Adrenal gland (tissue), 12 donors: ENCODE results near the gene TRIM24. TPM values are rescaled to one million over a fixed set of nuclear protein-coding genes. Genes with fewer than 3 reads are reported as not detected.

Source experiments
- DNase-seq, 7 donors: peaks; one replicate each; pipeline ENCODE4 v3.0.0-alpha.2; 2019 to 2020
- H3K27ac ChIP-seq, 5 donors: fragments of 200-600 bp; sonication (generic) in 4 of 5; 1 replicate in 3 of 5; 2 replicates in 2 of 5; pipeline versions ENCODE4 v1.5.1 to v1.8.0; 2016 to 2020; ENCODE audit warnings: mild to moderate bottlenecking in 1 of 5
- H3K27me3 ChIP-seq: fragments of 200-600 bp; 2 replicates; pipeline ENCODE4 v1.8.0; 2021
- H3K36me3 ChIP-seq, 2 donors: fragments of 200-600 bp; replicated peaks in 1 of 2; 1 replicate in 1 of 2; 2 replicates in 1 of 2; pipeline versions ENCODE4 v1.5.1 to v1.8.0; 2018 to 2022
- H3K4me1 ChIP-seq, 2 donors: fragments of 200-600 bp; replicated peaks in 1 of 2; 1 replicate in 1 of 2; 2 replicates in 1 of 2; pipeline versions ENCODE4 v1.5.1 to v1.8.0; 2018 to 2021
- H3K4me3 ChIP-seq, 4 donors: fragments of 200-600 bp; sonication (generic) in 3 of 4; one replicate each; pipeline ENCODE4 v1.5.1; 2016 to 2018
- H3K9me3 ChIP-seq, 3 donors: fragments of 200-600 bp; sonication (generic) in 1 of 3; replicated peaks in 1 of 3; 1 replicate in 2 of 3; 2 replicates in 1 of 3; pipeline versions ENCODE4 v1.5.1 to v1.8.0; 2016 to 2021
- CTCF ChIP-seq, 6 experiments: fragments of 450-650 bp in 4 of 6; fragments of 200-600 bp in 2 of 6; sonication (generic) in 1 of 6; IDR thresholded peaks; 1 replicate in 5 of 6; 2 replicates in 1 of 6; pipeline versions ENCODE4 v1.5.1 to v1.8.0; 2016 to 2021; ENCODE audit warnings: antibody characterized with exemption in 6 of 6, mild to moderate bottlenecking in 2 of 6, moderate library complexity in 1 of 6
- POLR2A ChIP-seq, 2 donors: fragments of 450-650 bp; IDR thresholded peaks; one replicate each; pipeline ENCODE4 v1.6.1; 2017; ENCODE audit warnings: antibody characterized with exemption in 2 of 2, mild to moderate bottlenecking in 2 of 2, moderate library complexity in 1 of 2
- WGBS, 4 donors: extraction: QIAGEN DNeasy Blood & Tissue Kit in 2 of 4; methylation state at CpG; one replicate each; pipeline versions ENCODE4 v1.1.5 to v1.1.7; 2013 to 2017; 5-methylcytosine and 5-hydroxymethylcytosine counted together
- intact Hi-C, 2 donors: fragments of 100-400 bp; cut with DNase I; formaldehyde crosslinking; loops; one replicate each; pipeline versions ENCODE4 v1.14.1 to v1.15.0; 2022 to 2023
- polyA plus RNA-seq, 3 donors: library from polyadenylated mRNA; stranded (reverse); fragments of 200-250 nt in 2 of 3; fragments of 350-450 nt in 1 of 3; fragmentation: Illumina TruSeq in 1 of 3; extraction: RNeasy Lipid Tissue Mini Kit (QIAGEN cat#74804) in 1 of 3; gene quantifications; one replicate each; pipeline ENCODE4 v1.2.3, GENCODE V29; 2013 to 2014
- total RNA-seq, 9 donors: library from RNA; depleted of rRNA in 4 of 9; stranded (reverse); fragments of >200 nt in 4 of 9; fragments of 120-200 nt in 1 of 9; fragmentation: NEBNext Ultra II Directional in 1 of 9; extraction: Animal tissue kit (Norgen Biotek cat#: 25700) in 1 of 9; gene quantifications; one replicate each; pipeline versions ENCODE4 v1.1.0 to v1.2.4, GENCODE V29; 2013 to 2023
- donor health status: healthy with polysubstance abuse.
- donor health status: Bipolar disorder and iron deficiency.
- donor health status: DM: yes; HTN: yes; CAD: no.
- donor health status: DM: no; HTN: no; CAD: no.
- donor health status: DM: no; HTN: no; CAD: no.
- donor health status: DM: yes; HTN: yes; CAD: no.

Gene TRIM24
- total and polyA plus RNA-seq, 12 donors: 22.7 to 103 (median 59.4) TPM

DNA sequence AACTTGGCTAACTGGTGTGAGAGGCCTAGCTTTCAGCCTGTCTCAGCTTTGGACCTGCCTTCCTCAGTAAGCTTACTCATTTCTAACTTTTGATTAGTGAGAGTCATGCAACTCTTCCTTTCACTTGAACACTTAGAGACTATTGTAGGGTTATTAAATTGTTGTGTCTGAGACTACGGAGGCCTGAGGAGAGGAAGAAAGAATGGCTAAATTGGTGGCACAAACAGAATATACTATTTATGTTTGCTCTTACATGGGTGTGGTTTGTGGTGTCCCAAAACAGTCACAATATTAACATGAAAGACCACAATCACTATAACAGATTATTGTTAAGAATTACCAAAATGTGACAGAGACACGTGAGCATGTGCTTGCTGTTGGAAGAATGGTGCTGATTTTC, 82.1 kb downstream of the TRIM24 start:
- no peak overlapping the region for H3K4me3 ChIP-seq
- WGBS, 4 donors: 93 to 96% (median 95%) methylated on average over 2 of the region's 2 CpGs
- intact Hi-C loops: no loop called here
- no peak for TF ChIP-seq POLR2A (IDR thresholded peaks at IDR 0.05)
- no peak for TF ChIP-seq CTCF (IDR thresholded peaks at IDR 0.05)
- no peak for DNase-seq
- peaks cover 0 to 10% of the 10 kb centered on the region in 2 donors for H3K36me3 ChIP-seq
- H3K27me3 ChIP-seq: no peaks in the 10 kb centered on the region
- H3K27ac ChIP-seq: no peak overlapping the region
- peaks cover 0 to 8% of the 10 kb centered on the region in 2 donors for H3K4me1 ChIP-seq
- H3K9me3 ChIP-seq: no peaks in the 10 kb centered on the region

DNA sequence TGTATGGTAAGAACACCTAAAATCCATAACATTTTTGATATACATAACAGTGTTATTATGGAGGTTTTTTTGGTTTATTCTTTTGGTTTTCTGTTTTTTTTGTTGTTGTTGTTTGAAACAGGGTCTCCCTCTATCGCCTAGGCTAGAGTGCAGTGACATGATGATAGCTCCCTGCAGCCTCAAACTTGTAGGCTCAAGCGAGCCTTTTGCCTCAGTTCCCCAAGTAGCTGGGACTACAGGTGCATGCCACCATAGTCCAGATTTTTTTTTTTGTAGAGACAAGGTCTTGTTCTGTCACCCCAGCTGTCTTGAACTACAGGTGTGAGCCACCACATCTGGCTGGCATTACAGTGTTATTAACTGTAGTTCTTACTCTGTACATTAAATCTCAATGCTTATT, 83.7 kb downstream of the TRIM24 start:
- no peak overlapping the region for H3K27ac ChIP-seq
- no peaks in the 10 kb centered on the region for H3K9me3 ChIP-seq
- H3K4me1 ChIP-seq: no peaks in the 10 kb centered on the region
- intact Hi-C loops: no loop called here
- no peak overlapping the region for H3K4me3 ChIP-seq
- DNase-seq: no peak
- H3K36me3 ChIP-seq: peaks cover 0 to 10% of the 10 kb centered on the region in 2 donors
- WGBS, 4 donors: 97 to 100% (median 97%) methylated on average over 2 of the region's 2 CpGs
- no peaks in the 10 kb centered on the region for H3K27me3 ChIP-seq
- TF ChIP-seq POLR2A (IDR thresholded peaks at IDR 0.05) (no peak), CTCF (IDR thresholded peaks at IDR 0.05) (no peak)

- H3K36me3 ChIP-seq: peaks cover 0 to 3% of the 10 kb centered on the region in 2 donors
Observed at GRCh38 chr7:138545123-138545522, 85.1 kb downstream of the TRIM24 start.

DNA sequence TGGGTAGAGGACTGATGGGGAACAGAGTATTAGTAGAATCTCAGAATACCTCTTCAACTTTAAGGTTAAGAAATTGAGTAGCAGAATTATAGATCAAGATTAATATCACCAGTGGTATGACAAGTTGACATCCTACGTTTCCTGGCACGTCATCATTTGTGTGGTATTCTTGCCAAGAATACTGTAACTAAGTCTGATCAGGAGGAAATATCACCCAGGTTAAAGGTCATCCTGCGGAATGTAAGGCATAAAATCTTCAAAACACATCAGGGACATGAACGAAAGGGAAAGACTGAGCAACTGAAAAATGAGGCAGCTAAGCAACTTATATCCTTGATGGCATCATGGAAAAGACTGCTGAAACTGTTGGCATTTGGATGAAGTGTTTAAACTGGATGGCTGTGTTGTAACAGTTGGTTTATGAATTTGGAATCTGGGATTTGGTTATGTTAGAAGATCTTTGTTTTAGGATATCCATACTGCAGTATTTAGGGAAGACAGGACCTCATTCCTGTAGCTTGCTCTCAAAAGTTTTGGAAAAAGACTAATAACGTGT, 86.1 kb downstream of the TRIM24 start:
- DNase-seq: peak in 1 of 7 donors; percentile 28
- Histone ChIP-seq H3K4me3 (no peak overlapping the region), H3K4me1 (no peaks in the 10 kb centered on the region), H3K27ac (peak overlapping the region in 1 of 5 donors; percentile 20), H3K9me3 (no peaks in the 10 kb centered on the region), H3K36me3 (peaks cover 0 to 5% of the 10 kb centered on the region in 2 donors), H3K27me3 (no peaks in the 10 kb centered on the region)
- TF ChIP-seq POLR2A (IDR thresholded peaks at IDR 0.05) (no peak), CTCF (IDR thresholded peaks at IDR 0.05) (no peak)
- intact Hi-C loops: no loop called here
- WGBS, 4 donors: 56 to 62% (median 59%) methylated on average over 5 of the region's 5 CpGs

More at GRCh38 chr7:138545123-138545522, 85.1 kb downstream of the TRIM24 start:
- TF ChIP-seq POLR2A (IDR thresholded peaks at IDR 0.05) (no peak), CTCF (IDR thresholded peaks at IDR 0.05) (no peak)
- WGBS, 4 donors: 81 to 89% (median 83%) methylated on average over 6 of the region's 6 CpGs
- Histone ChIP-seq H3K27ac (no peak overlapping the region), H3K4me3 (no peak overlapping the region), H3K27me3 (no peaks in the 10 kb centered on the region), H3K4me1 (no peaks in the 10 kb centered on the region), H3K9me3 (no peaks in the 10 kb centered on the region)
- no peak for DNase-seq
- intact Hi-C loops: no loop called here
